Osteocyte (in vitro differentiated cells): ENCODE results near the gene CDSN. TPM values are rescaled to one million over a fixed set of nuclear protein-coding genes. Genes with fewer than 3 reads are reported as not detected.

ENCODE experiments used
- DNase-seq: peaks from one replicate; pipeline ENCODE4 v3.0.0; 2021; ENCODE audit warnings: mixed read lengths; ENCODE audit not compliant: unreplicated experiment; ENCODE audit errors: extremely low spot score
- H3K27ac Mint-ChIP-seq: one replicate; pipeline ENCODE4 v1.8.0; 2021; ENCODE audit warnings: mild to moderate bottlenecking, mixed read lengths; ENCODE audit not compliant: unreplicated experiment
- H3K27me3 Mint-ChIP-seq: one replicate; pipeline ENCODE4 v1.8.0; 2021; ENCODE audit warnings: mixed read lengths; ENCODE audit not compliant: unreplicated experiment
- H3K36me3 Mint-ChIP-seq: one replicate; pipeline ENCODE4 v1.8.0; 2021; ENCODE audit warnings: mixed read lengths; ENCODE audit not compliant: unreplicated experiment
- H3K4me1 Mint-ChIP-seq: one replicate; pipeline ENCODE4 v1.8.0; 2021; ENCODE audit warnings: mixed read lengths; ENCODE audit not compliant: unreplicated experiment
- H3K4me3 Mint-ChIP-seq: one replicate; pipeline ENCODE4 v1.8.0; 2021; ENCODE audit warnings: mild to moderate bottlenecking, moderate library complexity, mixed read lengths; ENCODE audit not compliant: unreplicated experiment
- H3K9me3 Mint-ChIP-seq: one replicate; pipeline ENCODE4 v1.8.0; 2021; ENCODE audit warnings: mixed read lengths; ENCODE audit not compliant: unreplicated experiment
- CTCF ChIP-seq: fragments of 200-600 bp; sonication (generic); IDR thresholded peaks from 2 replicates; pipeline ENCODE4 v1.5.0; 2021; ENCODE audit warnings: antibody characterized with exemption, mild to moderate bottlenecking, moderate library complexity
- total RNA-seq: library from RNA; stranded (reverse); gene quantifications from 2 replicates; pipeline ENCODE4 v1.2.1, GENCODE V29; 2021

CDSN gene
- total RNA-seq, 1 donor from 2014 or later: not detected

DNA sequence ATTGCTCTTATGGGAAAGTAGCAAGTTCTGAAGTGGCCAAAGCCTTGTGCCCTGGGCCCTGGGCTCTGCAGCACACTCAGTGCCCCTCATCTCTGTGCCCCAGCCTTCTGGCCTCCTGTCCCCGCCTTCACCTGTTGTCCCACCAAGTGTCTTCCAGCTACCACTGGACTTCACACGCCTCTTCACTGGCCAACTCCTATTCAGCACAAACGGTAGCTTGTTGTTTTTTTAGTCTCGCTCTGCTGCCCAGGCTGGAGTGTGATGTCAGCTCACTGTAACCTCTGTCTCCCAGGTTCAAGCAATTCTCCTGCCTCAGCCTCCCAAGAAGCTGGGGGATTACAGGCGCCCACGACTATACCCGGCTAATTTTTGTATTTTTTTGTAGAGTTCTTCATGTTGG lies 32.5 kb upstream of the CDSN start:
- no peak overlapping the region for H3K27ac Mint-ChIP-seq

DNA sequence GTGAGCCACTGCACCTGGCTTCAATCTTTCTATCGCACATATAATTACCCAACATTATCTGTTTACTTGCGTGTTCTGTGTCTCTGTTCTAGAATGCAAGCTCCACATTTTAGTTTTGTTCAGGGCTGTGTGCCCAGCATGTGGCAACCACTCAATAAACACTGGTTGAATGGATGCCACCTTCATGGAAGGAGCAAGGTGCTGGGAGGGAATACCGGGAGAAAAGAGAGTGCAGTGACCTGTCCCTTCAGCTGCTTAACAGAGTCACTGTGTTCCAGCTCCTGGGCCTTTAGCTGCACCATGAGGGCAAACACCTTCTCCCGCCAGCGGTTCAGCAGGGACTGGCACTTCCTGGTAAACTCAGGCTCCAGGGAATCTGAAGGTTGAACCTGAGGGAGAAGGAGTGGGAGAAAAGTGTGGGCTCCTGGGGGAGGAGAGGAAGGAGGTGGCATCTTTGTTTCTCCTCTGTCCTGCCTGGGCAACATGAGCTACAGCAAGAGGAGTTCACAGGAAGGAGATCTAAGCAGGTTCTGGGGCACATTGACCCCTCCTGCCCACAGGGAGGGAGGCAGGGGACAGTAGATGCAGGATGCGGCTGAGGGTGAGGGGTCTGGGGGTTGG lies 29.7 kb upstream of the CDSN start:
- no peaks in the 10 kb centered on the region for H3K27me3 Mint-ChIP-seq
- no peaks in the 10 kb centered on the region for H3K9me3 Mint-ChIP-seq
- DNase-seq: no peak
- TF ChIP-seq CTCF: no peak
- H3K36me3 Mint-ChIP-seq: peaks cover 22% of the 10 kb centered on the region
- H3K4me1 Mint-ChIP-seq: no peaks in the 10 kb centered on the region
- H3K27ac Mint-ChIP-seq: no peak overlapping the region
- H3K4me3 Mint-ChIP-seq: no peak overlapping the region

More for the DNA sequence above, 32.5 kb upstream of the CDSN start:
- Mint-ChIP-seq H3K4me1 (peaks cover 9% of the 10 kb centered on the region), H3K27me3 (no peaks in the 10 kb centered on the region), H3K9me3 (no peaks in the 10 kb centered on the region), H3K4me3 (no peak overlapping the region), H3K36me3 (peaks cover 21% of the 10 kb centered on the region)
- TF ChIP-seq CTCF: no peak
- no peak for DNase-seq

DNA sequence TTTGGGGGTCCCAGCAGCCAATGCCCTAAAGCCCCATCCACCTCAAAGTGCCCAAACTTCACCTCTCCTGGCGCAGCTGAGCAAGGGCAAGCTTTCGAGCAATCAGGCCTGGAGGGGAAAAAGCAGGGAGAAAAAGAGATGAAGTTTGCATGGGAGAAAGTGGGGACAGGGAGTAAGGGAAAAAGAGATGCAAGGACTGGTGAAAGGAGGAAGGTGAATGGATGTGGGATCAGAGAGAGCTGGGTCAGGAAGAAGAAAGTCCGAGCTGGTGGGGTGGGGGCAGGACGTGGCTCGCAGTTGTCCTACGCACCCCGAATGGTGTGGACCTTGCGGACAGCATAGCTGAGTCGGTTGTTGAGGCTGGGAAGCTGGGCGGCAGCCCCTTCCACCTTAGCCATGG lies 25.1 kb upstream of the CDSN start:
- DNase-seq: no peak
- Mint-ChIP-seq H3K4me3 (no peak overlapping the region), H3K27me3 (no peaks in the 10 kb centered on the region), H3K9me3 (no peaks in the 10 kb centered on the region), H3K36me3 (peaks cover 12% of the 10 kb centered on the region), H3K27ac (no peak overlapping the region), H3K4me1 (peaks cover 18% of the 10 kb centered on the region)
- no peak for TF ChIP-seq CTCF

DNA sequence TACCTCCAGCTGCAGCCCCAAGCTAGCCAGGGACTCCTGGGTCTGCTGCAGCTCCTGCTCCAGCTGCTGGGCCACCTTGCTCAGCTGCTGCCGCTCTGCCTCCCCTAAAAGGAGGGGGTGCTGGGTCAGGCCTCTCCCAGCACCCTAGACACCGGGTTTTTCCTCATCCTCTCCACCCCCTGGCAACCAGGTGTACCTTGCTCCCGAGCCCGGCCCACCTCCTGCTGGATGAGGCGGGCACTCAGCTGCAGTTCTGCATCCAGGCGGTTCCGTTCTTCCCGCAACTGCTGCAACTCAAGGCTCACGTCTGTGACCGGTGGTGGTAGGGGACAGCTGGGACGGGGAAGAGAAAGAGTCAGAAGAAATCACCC lies 24.7 kb upstream of the CDSN start:
- DNase-seq: no peak
- Mint-ChIP-seq H3K27ac (no peak overlapping the region), H3K36me3 (peaks cover 12% of the 10 kb centered on the region), H3K27me3 (no peaks in the 10 kb centered on the region), H3K4me1 (peaks cover 20% of the 10 kb centered on the region), H3K4me3 (no peak overlapping the region), H3K9me3 (no peaks in the 10 kb centered on the region)
- no peak for TF ChIP-seq CTCF

- TF ChIP-seq CTCF: no peak
- H3K27ac Mint-ChIP-seq: no peak overlapping the region
- no peaks in the 10 kb centered on the region for H3K27me3 Mint-ChIP-seq
- peaks cover 25% of the 10 kb centered on the region for H3K4me1 Mint-ChIP-seq
- no peak overlapping the region for H3K4me3 Mint-ChIP-seq
- H3K36me3 Mint-ChIP-seq: peaks cover 10% of the 10 kb centered on the region
- DNase-seq: no peak
- no peaks in the 10 kb centered on the region for H3K9me3 Mint-ChIP-seq
These were observed 24.2 kb upstream of the CDSN start for GRCh38 chr6:31144296-31144969.
